Endodermal cell (in vitro differentiated cells): ENCODE data around the gene TRMT61A. TPM values are rescaled to one million over a fixed set of nuclear protein-coding genes. Genes with fewer than 3 reads are reported as not detected.

Experiments used
- DNase-seq: peaks from one replicate; pipeline ENCODE4 v3.0.0-alpha.2; 2017
- H3K27ac ChIP-seq: 2 replicates; pipeline ENCODE4 v1.5.1; 2013; ENCODE audit warnings: mild to moderate bottlenecking, low read depth, low read length, moderate library complexity
- H3K27me3 ChIP-seq: 2 replicates; pipeline ENCODE4 v1.6.1; 2013; ENCODE audit warnings: mild to moderate bottlenecking, low read length, moderate library complexity; ENCODE audit not compliant: insufficient read depth, control insufficient read depth, poor library complexity, severe bottlenecking
- H3K36me3 ChIP-seq: 2 replicates; pipeline ENCODE4 v1.7.0; 2013; ENCODE audit warnings: mild to moderate bottlenecking, low read length, moderate library complexity; ENCODE audit not compliant: control insufficient read depth, insufficient read depth
- H3K4me1 ChIP-seq: one replicate; pipeline ENCODE4 v1.7.0; 2013; ENCODE audit warnings: low read length; ENCODE audit not compliant: control insufficient read depth, insufficient read depth
- H3K4me3 ChIP-seq: 2 replicates; pipeline ENCODE4 v1.5.1; 2013; ENCODE audit warnings: mild to moderate bottlenecking, low read length, moderate library complexity
- H3K9ac ChIP-seq: 2 replicates; pipeline ENCODE4 v1.6.1; 2013; ENCODE audit warnings: mild to moderate bottlenecking, low read length, moderate library complexity; ENCODE audit not compliant: poor library complexity, severe bottlenecking; ENCODE audit errors: extremely low read depth
- H3K9me3 ChIP-seq: 2 replicates; pipeline ENCODE4 v1.6.1; 2013; ENCODE audit warnings: mild to moderate bottlenecking, low read length, moderate library complexity; ENCODE audit not compliant: control insufficient read depth
- H3K27ac Mint-ChIP-seq: 2 replicates; pipeline ENCODE4 v1.8.0; 2020; ENCODE audit warnings: mixed read lengths
- H3K27me3 Mint-ChIP-seq: 2 replicates; pipeline ENCODE4 v1.8.0; 2021; ENCODE audit warnings: mild to moderate bottlenecking, mixed read lengths; ENCODE audit not compliant: insufficient read depth
- H3K36me3 Mint-ChIP-seq: 2 replicates; pipeline ENCODE4 v1.8.0; 2020; ENCODE audit warnings: low read depth, mixed read lengths
- H3K4me1 Mint-ChIP-seq: 2 replicates; pipeline ENCODE4 v1.8.0; 2020; ENCODE audit warnings: mixed read lengths
- H3K4me3 Mint-ChIP-seq: 2 replicates; pipeline ENCODE4 v1.8.0; 2020; ENCODE audit warnings: mild to moderate bottlenecking, moderate library complexity, mixed read lengths
- H3K9me3 Mint-ChIP-seq: 2 replicates; pipeline ENCODE4 v1.8.0; 2020; ENCODE audit warnings: mild to moderate bottlenecking, mixed read lengths
- WGBS, 2 experiments: methylation state at CpG; one replicate each; pipeline versions ENCODE4 v1.1.5 to v1.1.7; 2013; ENCODE audit warnings: missing lambda C conversion rate in 2 of 2, mixed read lengths in 1 of 2; ENCODE audit not compliant: insufficient coverage in 1 of 2, insufficient read length in 1 of 2; 5-methylcytosine and 5-hydroxymethylcytosine counted together
- total RNA-seq, 2 donors: library from RNA; stranded (reverse); fragmentation: NEBNext Ultra II Directional in 1 of 2; extraction: Animal tissue kit (Norgen Biotek cat#: 25700) in 1 of 2; gene quantifications; 2 replicates in 1 of 2; 3 replicates in 1 of 2; pipeline ENCODE4 v1.2.1, GENCODE V29; 2021
- TF ChIP-seq, protein P1 (sequence below): fragments of 200-600 bp; sonication (generic); conservative IDR thresholded peaks from 2 replicates; pipeline ENCODE4 v1.5.0; 2021; ENCODE audit warnings: antibody characterized with exemption, mild to moderate bottlenecking

TRMT61A gene
- total RNA-seq, 2 donors from 2014 or later = 7.4 to 7.9 TPM

- no peak overlapping the region for H3K9ac ChIP-seq
- H3K4me3 ChIP-seq = peak overlapping the region; percentile 80
- Mint-ChIP-seq H3K4me1 (peaks cover 21% of the 10 kb centered on the region), H3K9me3 (no peaks in the 10 kb centered on the region), H3K27me3 (peaks cover 14% of the 10 kb centered on the region), H3K4me3 (peak overlapping the region; percentile 67), H3K27ac (peak overlapping the region; percentile 79), H3K36me3 (peaks cover 10% of the 10 kb centered on the region)
- H3K9me3 ChIP-seq = no peaks in the 10 kb centered on the region
- H3K27ac ChIP-seq = peak overlapping the region; percentile 22
- 90 to 96% methylated on average over 13 to 22 of the region's 22 CpGs for WGBS, 2 experiments
- H3K27me3 ChIP-seq = peaks cover 11% of the 10 kb centered on the region
- no peak for DNase-seq
- peaks cover 19% of the 10 kb centered on the region for H3K36me3 ChIP-seq
- TF ChIP-seq, protein P1, sequence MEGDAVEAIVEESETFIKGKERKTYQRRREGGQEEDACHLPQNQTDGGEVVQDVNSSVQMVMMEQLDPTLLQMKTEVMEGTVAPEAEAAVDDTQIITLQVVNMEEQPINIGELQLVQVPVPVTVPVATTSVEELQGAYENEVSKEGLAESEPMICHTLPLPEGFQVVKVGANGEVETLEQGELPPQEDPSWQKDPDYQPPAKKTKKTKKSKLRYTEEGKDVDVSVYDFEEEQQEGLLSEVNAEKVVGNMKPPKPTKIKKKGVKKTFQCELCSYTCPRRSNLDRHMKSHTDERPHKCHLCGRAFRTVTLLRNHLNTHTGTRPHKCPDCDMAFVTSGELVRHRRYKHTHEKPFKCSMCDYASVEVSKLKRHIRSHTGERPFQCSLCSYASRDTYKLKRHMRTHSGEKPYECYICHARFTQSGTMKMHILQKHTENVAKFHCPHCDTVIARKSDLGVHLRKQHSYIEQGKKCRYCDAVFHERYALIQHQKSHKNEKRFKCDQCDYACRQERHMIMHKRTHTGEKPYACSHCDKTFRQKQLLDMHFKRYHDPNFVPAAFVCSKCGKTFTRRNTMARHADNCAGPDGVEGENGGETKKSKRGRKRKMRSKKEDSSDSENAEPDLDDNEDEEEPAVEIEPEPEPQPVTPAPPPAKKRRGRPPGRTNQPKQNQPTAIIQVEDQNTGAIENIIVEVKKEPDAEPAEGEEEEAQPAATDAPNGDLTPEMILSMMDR = no peak
- peaks cover 16% of the 10 kb centered on the region for H3K4me1 ChIP-seq
These were observed 9.2 kb upstream of the TRMT61A start for GRCh38 chr14:103519837-103520212.

- H3K27ac ChIP-seq = peak overlapping the region; percentile 70
- TF ChIP-seq, protein P1 = no peak
- no peak overlapping the region for H3K9ac ChIP-seq
- H3K9me3 ChIP-seq = no peaks in the 10 kb centered on the region
- H3K4me1 ChIP-seq = peaks cover 17% of the 10 kb centered on the region
- H3K4me3 Mint-ChIP-seq = peak overlapping the region; percentile 67
- 84 to 87% methylated on average over 5 to 10 of the region's 10 CpGs for WGBS, 2 experiments
- DNase-seq = no peak
- peaks cover 11% of the 10 kb centered on the region for H3K27me3 ChIP-seq
- H3K36me3 Mint-ChIP-seq = peaks cover 9% of the 10 kb centered on the region
- H3K27me3 Mint-ChIP-seq = peaks cover 14% of the 10 kb centered on the region
- H3K4me3 ChIP-seq = peak overlapping the region; percentile 80
- peaks cover 19% of the 10 kb centered on the region for H3K36me3 ChIP-seq
- H3K9me3 Mint-ChIP-seq = no peaks in the 10 kb centered on the region
- H3K4me1 Mint-ChIP-seq = peaks cover 25% of the 10 kb centered on the region
- peak overlapping the region; percentile 79 for H3K27ac Mint-ChIP-seq
These were observed 8.7 kb upstream of the TRMT61A start for GRCh38 chr14:103520269-103520656.

DNA sequence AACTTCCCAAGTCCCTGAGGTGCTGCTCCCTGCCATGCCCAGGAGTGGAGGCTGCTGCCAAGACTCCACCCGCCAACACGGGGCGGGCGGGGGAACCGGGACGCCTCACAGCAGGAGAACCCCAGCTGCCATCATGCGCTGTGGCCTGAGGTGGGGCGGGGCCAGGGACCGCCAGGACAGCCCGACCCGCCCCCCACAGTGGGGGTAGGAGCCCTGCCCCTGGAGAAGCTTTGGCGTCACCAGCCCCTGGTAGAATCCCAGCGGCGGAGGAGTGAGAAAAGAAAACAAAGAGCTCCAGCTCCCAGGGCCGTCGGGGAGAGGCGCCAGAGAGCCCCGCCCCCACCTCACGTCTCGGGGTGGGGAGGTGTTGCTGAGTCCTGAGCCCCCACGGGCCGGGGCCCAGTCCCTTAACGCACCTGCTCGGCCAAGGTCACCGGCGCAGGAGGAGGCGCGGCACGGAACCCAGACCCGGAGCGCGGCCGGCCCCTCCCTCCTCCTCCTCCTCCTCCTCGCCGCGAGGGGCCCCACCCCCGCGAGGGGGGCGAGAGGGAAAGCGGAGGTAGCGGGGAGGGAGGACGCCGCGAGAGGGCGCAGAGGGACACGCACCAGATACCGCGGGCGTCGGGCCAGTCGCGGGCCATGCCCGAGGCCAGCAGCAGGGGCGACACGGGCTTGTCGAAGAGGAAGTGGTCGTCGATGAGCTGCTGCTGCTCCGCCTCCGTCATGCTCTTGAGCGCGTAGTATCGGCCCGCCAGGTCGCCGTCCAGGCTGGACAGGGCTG, 8.1 kb upstream of the TRMT61A start:
- Histone ChIP-seq H3K4me1 (peaks cover 19% of the 10 kb centered on the region), H3K27ac (peak overlapping the region; percentile 70), H3K9me3 (no peaks in the 10 kb centered on the region), H3K9ac (peak overlapping the region; percentile 80), H3K4me3 (peak overlapping the region; percentile 80), H3K27me3 (peaks cover 11% of the 10 kb centered on the region), H3K36me3 (peaks cover 19% of the 10 kb centered on the region)
- peaks cover 14% of the 10 kb centered on the region for H3K27me3 Mint-ChIP-seq
- H3K4me3 Mint-ChIP-seq = peak overlapping the region; percentile 67
- peaks cover 31% of the 10 kb centered on the region for H3K4me1 Mint-ChIP-seq
- 9 to 14% methylated on average over 17 to 66 of the region's 66 CpGs for WGBS, 2 experiments
- H3K27ac Mint-ChIP-seq = no peak overlapping the region
- no peaks in the 10 kb centered on the region for H3K9me3 Mint-ChIP-seq
- TF ChIP-seq, protein P1 = peak; percentile 78
- peaks cover 9% of the 10 kb centered on the region for H3K36me3 Mint-ChIP-seq
- DNase-seq = peak; percentile 94
